Gastroesophageal sphincter (tissue), 4 donors: ENCODE results near the gene HSPB7. TPM values are rescaled to one million over a fixed set of nuclear protein-coding genes. Genes with fewer than 3 reads are reported as not detected.

Experiments
- ATAC-seq: fragments of 150-250 bp; one replicate; pipeline ENCODE4 v1.9.1; 2016; ENCODE audit warnings: mild to moderate bottlenecking, moderate library complexity
- H3K27ac ChIP-seq, 4 donors: fragments of 200-600 bp; sonication (generic) in 3 of 4; 1 replicate in 3 of 4; 2 replicates in 1 of 4; pipeline ENCODE4 v1.5.1; 2016 to 2019
- H3K27me3 ChIP-seq: fragments of 200-600 bp; sonication (generic); one replicate; pipeline ENCODE4 v1.5.1; 2019
- H3K36me3 ChIP-seq, 2 donors: fragments of 200-600 bp; sonication (generic); one replicate each; pipeline ENCODE4 v1.5.1; 2019; ENCODE audit warnings: control low read depth in 1 of 2
- H3K4me1 ChIP-seq, 3 donors: fragments of 200-600 bp; sonication (generic); 1 replicate in 2 of 3; 2 replicates in 1 of 3; pipeline ENCODE4 v1.5.1; 2016 to 2019; ENCODE audit warnings: control low read depth in 2 of 3
- H3K4me3 ChIP-seq, 2 donors: fragments of 200-600 bp; sonication (generic); one replicate each; pipeline ENCODE4 v1.5.1; 2019; ENCODE audit warnings: mild to moderate bottlenecking in 1 of 2, moderate library complexity in 1 of 2
- H3K9me3 ChIP-seq, 3 donors: fragments of 200-600 bp; sonication (generic); one replicate each; pipeline ENCODE4 v1.5.1; 2017 to 2019; ENCODE audit warnings: control low read depth in 2 of 3
- CTCF ChIP-seq, 4 experiments: fragments of 200-600 bp in 2 of 4; fragments of 450-650 bp in 2 of 4; sonication (generic) in 1 of 4; IDR thresholded peaks; one replicate each; pipeline ENCODE4 v1.5.1; 2017 to 2019; ENCODE audit warnings: antibody characterized with exemption in 4 of 4, mild to moderate bottlenecking in 2 of 4, moderate library complexity in 2 of 4
- EP300 ChIP-seq: sonication (generic); formaldehyde crosslinking; IDR thresholded peaks from one replicate; pipeline ENCODE4 v1.6.1; 2017; ENCODE audit warnings: antibody characterized with exemption, mild to moderate bottlenecking
- POLR2A ChIP-seq, 2 donors: fragments of 450-650 bp; IDR thresholded peaks; one replicate each; pipeline ENCODE4 v1.6.1; 2017; ENCODE audit warnings: antibody characterized with exemption in 2 of 2, mild to moderate bottlenecking in 2 of 2, moderate library complexity in 1 of 2
- POLR2AphosphoS5 ChIP-seq: sonication (generic); formaldehyde crosslinking; IDR thresholded peaks from one replicate; pipeline ENCODE4 v1.6.1; 2017; ENCODE audit warnings: antibody characterized with exemption
- WGBS, 2 donors: methylation state at CpG; one replicate each; pipeline ENCODE4 v1.1.5; 2018; ENCODE audit warnings: low coverage in 1 of 2; 5-methylcytosine and 5-hydroxymethylcytosine counted together
- total RNA-seq, 4 donors: library from RNA; depleted of rRNA; stranded (reverse); fragments of >200 nt; gene quantifications; one replicate each; pipeline ENCODE4 v1.1.0, GENCODE V29; 2016

Gene HSPB7
- total RNA-seq, 4 donors from 2014 or later = 143 to 505 (median 229) TPM

GRCh38 chr1:15991427-15992186, 26.2 kb downstream of the HSPB7 start:
- Histone ChIP-seq H3K4me1 (peaks cover 0 to 45% (median 4%) of the 10 kb centered on the region in 3 donors), H3K4me3 (no peak overlapping the region), H3K9me3 (no peaks in the 10 kb centered on the region), H3K27me3 (no peaks in the 10 kb centered on the region), H3K27ac (no peak overlapping the region), H3K36me3 (no peaks in the 10 kb centered on the region)
- WGBS, 2 donors = no CpG with 5 or more reads among the region's 11 CpGs
- TF ChIP-seq EP300 = no peak
- no peak for TF ChIP-seq POLR2A (IDR thresholded peaks at IDR 0.05)
- TF ChIP-seq POLR2AphosphoS5 = no peak
- no peak for TF ChIP-seq CTCF (IDR thresholded peaks at IDR 0.05)
- ATAC-seq = no peak

DNA sequence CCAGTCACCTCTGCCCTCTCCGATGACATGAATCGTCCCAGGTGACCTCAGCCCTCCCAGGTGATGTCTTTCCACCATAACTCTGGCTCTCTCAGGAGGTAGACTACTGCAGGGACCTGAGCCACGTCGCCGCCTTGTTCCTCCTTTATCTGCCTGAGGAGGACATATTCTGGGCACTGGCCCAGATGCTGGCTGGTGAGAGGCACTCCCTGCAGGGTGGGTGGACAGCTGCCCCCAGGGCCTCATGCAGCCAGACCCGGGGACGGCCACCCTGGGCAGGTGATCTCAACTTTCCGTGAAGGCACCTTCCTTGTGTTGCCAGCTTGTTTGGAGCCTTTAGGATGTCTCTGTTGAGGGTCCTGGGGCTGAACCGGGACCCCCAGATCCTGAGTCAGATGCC, 28.1 kb downstream of the HSPB7 start:
- no peak overlapping the region for H3K27ac ChIP-seq
- TF ChIP-seq EP300 (no peak), CTCF (IDR thresholded peaks at IDR 0.05) (no peak), POLR2AphosphoS5 (no peak), POLR2A (IDR thresholded peaks at IDR 0.05) (no peak)
- no peak overlapping the region for H3K4me3 ChIP-seq
- H3K4me1 ChIP-seq = peaks cover 0 to 35% (median 4%) of the 10 kb centered on the region in 3 donors
- no peaks in the 10 kb centered on the region for H3K27me3 ChIP-seq
- no peak for ATAC-seq
- 36% methylated on average over 2 of the region's 9 CpGs; no CpG with 5 or more reads in 1 of the 2 donors for WGBS, 2 donors
- no peaks in the 10 kb centered on the region for H3K36me3 ChIP-seq
- H3K9me3 ChIP-seq = no peaks in the 10 kb centered on the region

- ATAC-seq = no peak
- TF ChIP-seq EP300 (no peak), CTCF (IDR thresholded peaks at IDR 0.05) (no peak), POLR2AphosphoS5 (no peak), POLR2A (IDR thresholded peaks at IDR 0.05) (no peak)
- 88 to 100% methylated on average over 3 of the region's 13 CpGs for WGBS, 2 donors
Measured at GRCh38 chr1:15988856-15989736, 28.7 kb downstream of the HSPB7 start.

GRCh38 chr1:15985611-15986297, 32.1 kb downstream of the HSPB7 start:
- H3K9me3 ChIP-seq = no peaks in the 10 kb centered on the region
- no peak for TF ChIP-seq EP300
- TF ChIP-seq POLR2AphosphoS5 = no peak
- TF ChIP-seq CTCF (IDR thresholded peaks at IDR 0.05) = no peak
- TF ChIP-seq POLR2A (IDR thresholded peaks at IDR 0.05) = no peak
- H3K27me3 ChIP-seq = no peaks in the 10 kb centered on the region
- H3K36me3 ChIP-seq = no peaks in the 10 kb centered on the region
- peaks cover 0 to 10% (median 0%) of the 10 kb centered on the region in 3 donors for H3K4me1 ChIP-seq
- ATAC-seq = no peak
- no peak overlapping the region for H3K4me3 ChIP-seq
- WGBS, 2 donors = 44 to 70% methylated on average over 2 to 4 of the region's 5 CpGs
- no peak overlapping the region for H3K27ac ChIP-seq

More at GRCh38 chr1:15988856-15989736, 28.7 kb downstream of the HSPB7 start:
- H3K27me3 ChIP-seq = no peaks in the 10 kb centered on the region
- no peaks in the 10 kb centered on the region for H3K36me3 ChIP-seq
- peaks cover 0 to 28% (median 0%) of the 10 kb centered on the region in 3 donors for H3K4me1 ChIP-seq
- H3K27ac ChIP-seq = no peak overlapping the region
- H3K4me3 ChIP-seq = no peak overlapping the region
- no peaks in the 10 kb centered on the region for H3K9me3 ChIP-seq
